Glutamatergic neuron (in vitro differentiated cells): Measurements from ENCODE around the gene FBXO7. TPM values are rescaled to one million over a fixed set of nuclear protein-coding genes. Genes with fewer than 3 reads are reported as not detected.
"Not testable (repeated sequence)": the region's sequence is repeated elsewhere in the genome, so short reads cannot be mapped to it uniquely, and the experiment has no call there.

Source experiments
- DNase-seq: peaks from one replicate; pipeline ENCODE4 v3.0.0; 2022
- H3K27ac Mint-ChIP-seq: one replicate; pipeline ENCODE4 v1.8.0; 2020; ENCODE audit warnings: mild to moderate bottlenecking, mixed read lengths, inconsistent platforms; ENCODE audit not compliant: unreplicated experiment
- H3K27me3 Mint-ChIP-seq: one replicate; pipeline ENCODE4 v1.8.0; 2020; ENCODE audit warnings: mild to moderate bottlenecking, moderate library complexity, mixed read lengths, inconsistent platforms; ENCODE audit not compliant: unreplicated experiment
- H3K36me3 Mint-ChIP-seq: one replicate; pipeline ENCODE4 v1.8.0; 2020; ENCODE audit warnings: mild to moderate bottlenecking, mixed read lengths, inconsistent platforms; ENCODE audit not compliant: unreplicated experiment
- H3K4me1 Mint-ChIP-seq: one replicate; pipeline ENCODE4 v1.8.0; 2020; ENCODE audit warnings: mild to moderate bottlenecking, low read depth, mixed read lengths, inconsistent platforms; ENCODE audit not compliant: unreplicated experiment
- H3K4me3 Mint-ChIP-seq: one replicate; pipeline ENCODE4 v1.8.0; 2020; ENCODE audit warnings: mild to moderate bottlenecking, mixed read lengths, inconsistent platforms; ENCODE audit not compliant: unreplicated experiment
- H3K9me3 Mint-ChIP-seq: one replicate; pipeline ENCODE4 v1.8.0; 2020; ENCODE audit warnings: mild to moderate bottlenecking, moderate library complexity, mixed read lengths, inconsistent platforms; ENCODE audit not compliant: unreplicated experiment
- total RNA-seq: library from RNA; stranded (reverse); fragmentation: NEBNext Ultra II Directional; extraction: Animal tissue kit (Norgen Biotek cat#: 25700); gene quantifications from one replicate; pipeline ENCODE4 v1.2.1, GENCODE V29; 2021; ENCODE audit not compliant: unreplicated experiment
- TF ChIP-seq, protein P1 (sequence below): fragments of 200-600 bp; sonication (generic); IDR thresholded peaks from one replicate; pipeline ENCODE4 v1.5.0; 2021; ENCODE audit not compliant: partially characterized antibody, unreplicated experiment

FBXO7 gene
- total RNA-seq, 1 donor from 2014 or later: 78.3 TPM

DNA sequence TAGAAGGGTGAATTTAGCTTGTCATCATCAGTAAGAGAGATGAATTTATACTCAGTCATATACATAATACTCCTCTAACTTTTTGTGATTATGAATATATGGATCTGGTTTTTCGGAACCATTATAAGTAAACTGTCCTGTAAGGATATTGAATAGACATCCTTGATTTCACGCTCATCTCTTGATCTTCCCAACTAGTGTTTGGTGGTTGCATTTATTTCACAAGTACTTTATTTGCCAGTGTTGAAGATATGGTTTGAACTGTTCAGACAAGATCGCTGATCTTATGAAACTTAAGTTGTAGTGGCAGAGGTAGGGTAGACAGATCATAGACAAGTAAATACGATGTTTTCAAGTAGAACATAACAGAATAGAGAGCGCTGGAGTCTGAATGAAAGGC, 3.0 kb downstream of the FBXO7 start:
- Mint-ChIP-seq H3K4me3 (no peak overlapping the region), H3K27me3 (peaks cover 2% of the 10 kb centered on the region), H3K4me1 (peaks cover 7% of the 10 kb centered on the region), H3K36me3 (no peaks in the 10 kb centered on the region), H3K27ac (no peak overlapping the region), H3K9me3 (peaks cover 5% of the 10 kb centered on the region)
- DNase-seq: no peak
- TF ChIP-seq, protein P1, sequence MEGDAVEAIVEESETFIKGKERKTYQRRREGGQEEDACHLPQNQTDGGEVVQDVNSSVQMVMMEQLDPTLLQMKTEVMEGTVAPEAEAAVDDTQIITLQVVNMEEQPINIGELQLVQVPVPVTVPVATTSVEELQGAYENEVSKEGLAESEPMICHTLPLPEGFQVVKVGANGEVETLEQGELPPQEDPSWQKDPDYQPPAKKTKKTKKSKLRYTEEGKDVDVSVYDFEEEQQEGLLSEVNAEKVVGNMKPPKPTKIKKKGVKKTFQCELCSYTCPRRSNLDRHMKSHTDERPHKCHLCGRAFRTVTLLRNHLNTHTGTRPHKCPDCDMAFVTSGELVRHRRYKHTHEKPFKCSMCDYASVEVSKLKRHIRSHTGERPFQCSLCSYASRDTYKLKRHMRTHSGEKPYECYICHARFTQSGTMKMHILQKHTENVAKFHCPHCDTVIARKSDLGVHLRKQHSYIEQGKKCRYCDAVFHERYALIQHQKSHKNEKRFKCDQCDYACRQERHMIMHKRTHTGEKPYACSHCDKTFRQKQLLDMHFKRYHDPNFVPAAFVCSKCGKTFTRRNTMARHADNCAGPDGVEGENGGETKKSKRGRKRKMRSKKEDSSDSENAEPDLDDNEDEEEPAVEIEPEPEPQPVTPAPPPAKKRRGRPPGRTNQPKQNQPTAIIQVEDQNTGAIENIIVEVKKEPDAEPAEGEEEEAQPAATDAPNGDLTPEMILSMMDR: no peak

DNA sequence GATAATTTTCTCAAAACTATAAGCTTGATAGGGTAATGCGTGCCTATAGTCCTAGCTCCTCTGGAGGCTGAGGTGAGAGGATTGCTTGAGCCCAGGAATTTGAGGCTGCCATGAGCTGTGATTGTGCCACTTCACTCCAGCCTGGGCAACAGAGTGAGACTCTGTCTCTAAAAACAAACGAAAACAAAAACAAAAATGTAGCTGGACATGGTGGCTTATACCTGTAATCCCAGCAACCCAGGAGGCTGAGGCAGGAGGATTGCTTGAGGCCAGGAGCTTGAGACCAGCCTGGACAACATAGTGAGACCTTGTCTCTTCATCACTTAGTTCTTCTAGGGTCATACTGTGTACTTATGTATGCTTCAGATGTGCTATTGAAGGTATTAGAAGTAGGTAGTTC, 3.9 kb downstream of the FBXO7 start:
- H3K4me1 Mint-ChIP-seq, H3K27ac Mint-ChIP-seq, DNase-seq, H3K27me3 Mint-ChIP-seq, H3K9me3 Mint-ChIP-seq, H3K4me3 Mint-ChIP-seq, H3K36me3 Mint-ChIP-seq: not testable (repeated sequence)

DNA sequence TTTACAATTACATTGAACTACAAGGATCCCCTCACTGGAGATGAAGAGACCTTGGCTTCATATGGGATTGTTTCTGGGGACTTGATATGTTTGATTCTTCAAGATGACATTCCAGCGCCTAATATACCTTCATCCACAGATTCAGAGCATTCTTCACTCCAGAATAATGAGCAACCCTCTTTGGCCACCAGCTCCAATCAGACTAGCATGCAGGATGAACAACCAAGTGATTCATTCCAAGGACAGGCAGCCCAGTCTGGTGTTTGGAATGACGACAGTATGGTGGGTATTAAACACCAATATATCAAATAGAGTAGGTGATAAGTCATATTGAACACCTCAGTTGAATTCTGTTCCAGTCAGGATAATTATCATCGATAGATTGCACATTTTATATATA, 4.4 kb downstream of the FBXO7 start:
- DNase-seq: no peak
- Mint-ChIP-seq H3K4me3 (no peak overlapping the region), H3K27me3 (peaks cover 2% of the 10 kb centered on the region), H3K27ac (no peak overlapping the region), H3K4me1 (peaks cover 4% of the 10 kb centered on the region), H3K9me3 (peaks cover 5% of the 10 kb centered on the region), H3K36me3 (no peaks in the 10 kb centered on the region)
- TF ChIP-seq, protein P1: no peak

DNA sequence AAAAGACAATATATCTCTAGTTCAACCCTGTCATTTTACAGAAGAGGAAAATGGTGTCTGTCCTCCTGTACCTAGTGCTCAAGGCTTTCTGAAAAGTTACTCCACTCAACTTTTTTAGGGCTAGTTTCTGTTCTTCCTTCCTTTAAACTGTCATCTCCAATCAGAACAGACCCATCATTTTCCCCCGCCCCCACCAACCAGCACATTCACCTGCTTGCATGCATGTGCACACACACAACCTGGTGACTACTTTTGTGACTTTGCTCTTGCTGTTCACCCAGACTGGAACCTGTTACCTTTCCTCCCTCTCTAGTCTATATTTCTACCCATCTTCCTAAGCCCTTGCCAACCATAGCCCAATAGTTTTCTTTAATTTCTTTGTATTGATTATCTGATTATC, 5.6 kb downstream of the FBXO7 start:
- Mint-ChIP-seq H3K36me3 (no peaks in the 10 kb centered on the region), H3K27ac (no peak overlapping the region), H3K9me3 (peaks cover 5% of the 10 kb centered on the region), H3K27me3 (peaks cover 2% of the 10 kb centered on the region), H3K4me1 (peaks cover 4% of the 10 kb centered on the region), H3K4me3 (no peak overlapping the region)
- DNase-seq: no peak
- TF ChIP-seq, protein P1: no peak

DNA sequence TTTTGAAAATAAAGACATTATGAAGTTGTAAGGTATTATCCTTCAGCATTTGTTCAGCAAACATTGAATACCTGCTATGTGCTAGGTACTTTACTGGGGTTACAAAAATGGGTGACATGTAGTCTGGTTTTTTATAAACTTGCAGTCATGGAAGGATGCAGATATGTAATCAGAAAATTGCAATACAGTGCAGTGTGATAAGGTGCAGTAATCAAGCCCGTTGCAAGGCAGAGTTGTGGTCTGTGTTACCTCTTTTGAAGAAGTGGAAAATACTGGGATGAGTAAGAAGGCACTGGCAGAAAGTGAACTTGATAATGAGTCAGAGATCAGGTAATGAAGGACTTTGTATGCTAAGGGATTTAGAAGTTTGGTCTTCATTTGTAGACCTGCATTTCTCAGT, 8.1 kb downstream of the FBXO7 start:
- Mint-ChIP-seq H3K4me1 (peaks cover 4% of the 10 kb centered on the region), H3K27me3 (peaks cover 2% of the 10 kb centered on the region), H3K36me3 (no peaks in the 10 kb centered on the region), H3K9me3 (no peaks in the 10 kb centered on the region), H3K27ac (no peak overlapping the region), H3K4me3 (no peak overlapping the region)
- no peak for DNase-seq
- TF ChIP-seq, protein P1: no peak
